Measurements from ENCODE around the gene TBX4. TPM values are rescaled to one million over a fixed set of nuclear protein-coding genes. Genes with fewer than 3 reads are reported as not detected.
"Not testable (repeated sequence)": the region's sequence is repeated elsewhere in the genome, so short reads cannot be mapped to it uniquely, and the experiment has no call there.

The TBX4 gene
- polyA plus RNA-seq, 1 donor = 0.18 TPM

DNA sequence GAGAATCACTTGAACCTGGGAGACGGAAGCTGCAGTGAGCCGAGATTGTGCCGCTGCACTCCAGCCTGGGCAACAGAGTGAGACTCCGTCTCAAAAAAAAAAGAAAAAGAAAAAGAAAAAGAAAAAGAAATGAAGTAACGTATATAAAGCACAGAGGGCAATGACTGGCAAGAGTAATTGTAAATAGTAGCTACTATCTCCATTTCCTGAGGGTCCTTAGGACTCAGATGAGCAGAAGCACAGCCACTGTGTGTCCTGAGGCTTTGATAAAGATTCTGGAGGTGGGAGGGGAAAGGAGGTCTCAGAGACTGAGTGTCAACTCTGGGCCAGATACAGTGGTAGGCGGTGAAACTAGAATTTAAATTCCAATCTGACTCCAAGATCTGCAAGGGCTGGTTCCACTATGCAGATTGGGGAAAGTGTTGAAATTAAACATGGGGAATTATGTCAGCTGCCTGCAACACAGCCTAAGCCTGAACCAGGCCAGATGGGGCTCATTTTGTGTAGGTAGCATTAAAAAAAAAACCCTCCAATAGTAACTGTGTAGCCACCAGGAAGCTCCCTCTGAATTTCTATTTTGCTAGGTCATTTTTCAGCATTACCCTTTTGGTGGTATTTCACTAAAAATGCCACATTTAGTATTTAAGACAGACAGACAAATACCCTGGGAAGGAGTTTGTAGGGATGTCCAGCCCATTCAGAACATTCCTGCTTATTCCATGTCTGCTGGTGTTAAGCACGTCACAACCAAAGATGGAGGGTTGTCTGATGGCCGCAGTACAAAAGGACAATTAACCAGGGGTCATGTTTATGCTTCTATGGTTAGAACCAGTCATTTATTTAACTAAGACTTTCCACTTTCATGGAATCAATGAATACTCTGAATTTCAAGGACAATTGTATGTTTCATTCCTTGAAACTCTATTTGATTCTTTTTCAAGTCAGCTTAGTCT is 46.1 kb downstream of the TBX4 start:
- no peak for DNase-seq

DNA sequence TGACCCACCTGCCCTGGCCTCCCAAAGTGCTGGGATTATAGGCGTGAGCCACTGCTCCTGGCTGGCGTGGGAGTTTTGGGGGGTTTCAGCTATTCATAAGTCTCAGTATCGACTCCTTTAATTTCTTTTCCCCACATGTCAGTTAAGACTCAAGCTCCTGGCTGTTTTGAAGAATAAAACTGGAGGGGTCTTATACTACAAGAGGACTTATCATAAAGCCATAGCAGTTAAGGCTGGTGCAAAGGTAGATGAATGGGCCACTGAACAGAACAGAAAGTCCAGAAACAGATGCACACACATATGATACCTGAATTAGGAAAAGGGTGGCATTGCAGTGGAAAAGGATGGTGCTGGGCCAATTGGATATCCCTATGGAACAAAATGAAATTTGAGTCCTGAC is 47.4 kb downstream of the TBX4 start:
- no peak for DNase-seq

DNA sequence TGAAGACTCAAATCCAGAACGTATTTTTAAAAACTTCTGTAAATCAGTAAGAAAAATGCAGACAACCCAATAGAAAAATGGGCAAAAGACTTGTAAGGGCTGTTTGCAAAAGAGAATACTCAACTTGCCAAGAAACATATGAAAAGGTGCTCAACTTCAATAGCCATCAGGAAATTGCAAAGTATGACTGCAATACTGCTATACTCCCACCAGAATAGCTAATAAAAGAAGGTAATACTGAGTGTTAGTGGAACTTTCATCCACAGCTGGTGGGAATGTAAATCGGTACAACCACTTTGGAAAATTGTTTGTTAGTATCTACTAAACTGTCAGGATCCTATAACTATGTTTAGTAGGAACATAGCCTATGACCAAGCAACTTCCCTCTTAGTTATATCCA is 48.1 kb downstream of the TBX4 start:
- DNase-seq = no peak

DNA sequence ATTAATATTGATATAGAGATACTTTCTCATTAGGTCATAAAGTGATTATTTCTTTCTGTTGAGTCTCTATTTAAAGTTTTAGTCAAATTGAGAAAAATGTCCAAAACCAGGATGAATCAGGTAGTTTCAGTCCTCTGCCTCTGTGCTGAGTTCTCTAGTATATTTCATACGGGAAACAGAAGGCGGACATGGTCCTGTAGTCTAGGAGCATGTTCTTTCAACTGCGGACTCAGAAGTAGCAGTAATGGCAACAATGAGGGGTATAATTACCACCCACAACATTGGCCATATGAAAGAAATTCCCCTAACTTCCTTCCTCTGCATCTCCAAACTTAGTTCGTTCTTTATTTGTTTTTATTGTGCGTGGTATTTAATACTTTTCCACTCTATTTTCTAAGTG is 50.1 kb downstream of the TBX4 start:
- DNase-seq = no peak

DNA sequence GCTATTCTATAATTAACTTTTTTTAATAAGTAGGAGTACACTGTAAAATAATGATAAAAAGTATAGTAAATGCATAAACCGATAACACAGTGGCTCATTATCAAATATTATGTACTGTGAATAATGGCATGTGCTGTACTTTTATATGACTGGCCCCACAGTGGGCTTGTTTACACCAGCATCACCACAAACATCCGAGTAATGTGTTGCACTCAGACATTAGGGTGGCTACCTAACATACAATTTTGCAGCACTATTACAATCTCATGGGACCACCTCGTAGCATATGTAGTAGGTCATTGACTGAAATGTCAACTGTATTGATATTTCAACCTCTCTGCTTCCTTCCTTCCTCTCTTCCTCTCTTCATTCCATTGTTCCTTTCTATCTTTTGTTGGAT is 51.7 kb downstream of the TBX4 start:
- no peak for DNase-seq

DNA sequence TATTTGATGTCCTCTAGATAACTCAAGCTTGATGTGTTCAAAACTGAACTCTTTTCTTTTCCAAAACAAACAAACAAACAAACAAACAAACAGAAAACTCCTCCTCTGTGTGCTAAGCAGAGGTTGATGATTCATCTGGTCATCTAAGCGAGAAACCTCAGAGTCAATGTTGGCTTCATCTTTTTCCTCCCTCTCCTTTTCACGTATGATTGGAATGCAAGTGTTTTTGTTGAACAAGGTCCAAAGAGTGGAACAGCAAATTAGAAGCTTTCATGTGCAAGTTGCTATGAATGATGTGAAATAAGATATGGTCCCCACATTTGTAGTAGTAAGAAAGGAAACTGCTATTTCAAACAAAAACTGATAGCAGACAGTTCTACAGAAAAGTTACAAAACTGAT is 52.5 kb downstream of the TBX4 start:
- DNase-seq = no peak

DNA sequence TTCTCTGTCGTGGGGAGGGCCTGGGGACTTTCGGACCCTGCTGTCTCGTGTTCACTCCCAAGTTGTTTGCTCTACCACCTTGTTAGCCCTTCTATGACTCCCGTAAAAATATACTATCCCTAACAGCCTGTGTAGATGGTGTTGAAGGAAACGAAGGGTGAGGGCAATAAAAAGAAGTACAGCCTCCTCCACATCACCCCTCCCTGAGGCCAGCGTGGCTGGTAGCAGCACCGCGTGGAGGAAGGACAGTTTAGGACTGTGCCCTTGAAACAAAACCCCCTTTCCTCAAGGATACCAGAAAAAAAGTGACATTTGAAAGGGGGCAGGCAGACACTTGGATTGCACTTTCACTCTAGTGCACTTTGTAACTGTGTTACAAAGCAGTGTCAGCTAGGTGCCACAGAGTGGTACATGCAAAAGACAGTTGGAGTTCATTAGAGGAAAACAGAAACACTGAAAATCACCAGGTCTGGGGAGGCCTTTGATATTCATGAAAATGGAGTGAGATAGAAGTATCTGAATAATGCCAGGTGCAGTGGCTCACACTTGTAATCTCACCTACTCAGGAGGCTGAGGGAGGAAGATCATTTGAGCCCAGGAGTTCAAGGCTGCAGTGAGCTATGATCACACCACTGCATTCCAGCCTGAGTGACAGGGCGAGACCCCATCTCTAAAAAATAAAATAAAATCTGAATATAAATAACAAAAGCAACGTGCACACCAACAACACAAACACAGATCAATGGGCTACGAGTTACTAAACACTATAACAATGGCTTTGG is 53.8 kb downstream of the TBX4 start:
- no peak for DNase-seq

DNA sequence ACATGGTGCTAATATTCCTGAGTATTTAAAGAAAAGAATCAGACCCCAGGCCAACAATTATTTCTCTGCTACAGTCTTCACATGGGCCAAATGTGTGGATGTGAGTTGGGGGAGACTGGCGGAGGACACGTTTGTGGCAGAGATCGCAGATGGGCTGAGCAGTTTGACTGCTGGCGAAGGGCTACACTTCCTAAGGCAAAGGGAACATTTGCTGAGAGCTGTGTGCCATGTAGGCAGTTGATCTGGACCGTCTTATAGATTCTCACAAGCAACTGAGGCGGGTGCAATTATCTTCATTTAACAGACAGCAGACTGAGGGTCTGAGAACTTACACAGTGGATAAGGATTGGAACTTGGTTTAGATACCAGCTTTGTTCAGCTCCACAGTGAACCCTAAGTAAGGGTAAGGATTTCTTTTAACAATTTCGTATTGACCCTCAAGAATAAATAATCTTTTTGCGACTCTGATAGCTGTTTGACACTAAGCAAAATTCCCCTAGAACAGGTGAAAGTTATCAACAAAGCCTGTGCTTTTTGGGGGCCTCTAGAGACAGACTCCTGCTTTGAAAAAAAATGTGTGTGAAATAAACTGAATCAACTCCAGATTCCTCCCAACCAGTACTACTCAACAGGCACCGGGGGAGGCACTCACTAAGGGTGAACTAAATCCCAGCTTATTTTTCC is 55.3 kb downstream of the TBX4 start:
- no peak for DNase-seq

DNA sequence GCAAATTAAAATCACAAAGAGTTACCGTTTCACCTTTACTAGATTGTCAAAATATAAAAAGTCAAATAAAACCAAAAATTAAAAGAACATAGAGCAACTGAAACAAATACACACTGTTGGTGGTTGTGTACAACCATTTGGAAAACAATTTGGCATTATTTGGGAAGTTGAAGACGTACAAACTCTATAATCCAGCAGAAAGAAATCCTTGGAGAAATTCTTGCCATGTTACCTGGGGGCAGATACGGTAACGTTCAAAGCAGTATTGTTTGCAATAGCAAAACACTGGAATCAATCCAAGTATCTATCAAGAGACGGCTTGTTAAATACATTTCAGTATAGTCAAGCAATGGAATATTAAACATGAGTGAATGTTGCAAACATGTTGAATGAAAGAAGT is 56.7 kb downstream of the TBX4 start:
- DNase-seq = no peak

DNA sequence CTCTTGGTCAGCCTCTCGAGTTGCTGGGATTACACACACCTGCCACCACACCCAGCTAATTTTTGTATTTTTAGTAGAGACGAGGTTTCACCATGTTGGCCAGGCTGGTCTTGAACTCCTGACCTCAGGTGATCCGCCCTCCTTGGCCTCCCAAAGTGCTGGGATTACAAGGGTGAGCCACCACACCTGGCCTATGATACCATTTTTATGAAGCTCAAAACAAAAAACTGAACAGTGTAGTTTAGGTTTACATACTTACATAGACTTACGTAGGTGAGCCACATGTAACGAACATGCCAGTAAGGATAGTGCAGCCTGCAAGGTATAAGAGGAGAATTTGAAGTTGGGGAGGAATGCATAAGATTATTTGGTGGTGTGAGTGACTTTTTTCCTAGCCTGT is 57.2 kb downstream of the TBX4 start:
- DNase-seq = not testable (repeated sequence)

DNA sequence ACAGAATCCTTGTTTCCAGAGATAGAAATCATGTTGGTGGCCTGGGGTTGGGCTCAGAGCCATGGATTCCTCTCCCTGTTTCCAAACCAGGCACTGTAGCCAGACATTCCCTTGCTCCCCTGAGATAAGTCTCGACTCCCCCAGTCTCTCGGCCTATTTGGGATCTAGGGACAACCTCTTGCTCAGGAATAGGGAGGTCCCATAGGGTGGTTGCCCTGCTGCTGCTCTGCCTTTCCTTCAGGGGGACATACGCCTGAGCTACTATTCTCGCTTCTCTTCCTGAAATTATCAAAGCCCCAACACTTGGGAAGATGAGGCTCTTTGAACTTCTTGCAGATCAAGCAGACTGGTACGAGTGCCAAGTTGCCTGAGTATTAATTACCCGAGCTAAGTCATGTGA is 58.0 kb downstream of the TBX4 start:
- DNase-seq = no peak

DNA sequence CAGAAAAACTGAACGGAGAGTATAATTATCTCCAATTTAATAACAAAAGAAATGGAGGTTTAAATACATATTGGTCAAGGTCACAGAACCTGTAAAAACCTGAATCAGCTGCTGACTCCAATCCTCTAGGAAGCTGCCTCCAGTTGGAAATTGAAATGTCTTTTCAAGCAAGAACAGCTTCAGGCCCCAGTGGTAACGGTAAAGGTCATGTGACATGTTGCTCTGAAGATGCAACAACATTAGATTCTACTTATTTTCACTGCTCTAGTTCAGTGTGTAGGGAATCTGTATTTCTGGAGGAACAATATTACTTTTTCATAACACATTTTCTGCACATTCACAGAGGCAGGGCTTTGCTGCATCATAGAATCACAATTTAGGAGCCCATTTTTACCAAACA is 58.8 kb downstream of the TBX4 start:
- no peak for DNase-seq

DNA sequence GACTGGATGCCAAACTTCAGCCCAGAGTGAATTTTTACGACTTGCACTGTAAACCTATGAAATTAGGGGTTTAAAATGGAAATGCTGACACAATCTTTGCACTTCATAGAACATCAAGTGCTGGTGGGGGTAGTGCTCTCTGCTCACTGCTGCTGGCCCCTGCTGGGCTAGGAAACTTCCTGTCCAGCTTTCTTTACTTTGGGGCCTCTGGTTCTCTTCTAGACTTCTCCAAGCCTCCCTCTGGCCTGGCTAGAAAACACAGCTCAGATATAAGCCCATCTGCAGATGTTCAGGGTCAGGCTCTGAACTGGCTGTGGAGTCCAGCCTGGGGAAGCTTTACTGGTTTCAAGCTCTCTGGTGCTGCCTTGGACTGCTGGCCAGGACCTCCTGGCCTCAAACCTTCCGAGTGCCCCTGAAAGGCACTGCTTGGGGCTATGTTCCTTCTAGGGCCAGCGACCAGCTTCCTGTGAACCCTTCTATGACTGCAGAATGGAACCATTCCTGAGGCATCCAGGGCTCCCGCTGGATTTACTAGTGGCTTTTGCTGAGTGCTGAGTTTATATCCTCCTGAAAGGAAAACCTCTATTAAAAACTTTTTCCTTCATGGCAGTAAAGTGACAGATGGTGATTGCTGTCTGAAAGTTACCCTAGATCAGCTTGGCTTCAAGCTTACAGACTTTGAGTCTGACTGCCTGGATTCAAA is 59.4 kb downstream of the TBX4 start:
- DNase-seq = no peak

DNA sequence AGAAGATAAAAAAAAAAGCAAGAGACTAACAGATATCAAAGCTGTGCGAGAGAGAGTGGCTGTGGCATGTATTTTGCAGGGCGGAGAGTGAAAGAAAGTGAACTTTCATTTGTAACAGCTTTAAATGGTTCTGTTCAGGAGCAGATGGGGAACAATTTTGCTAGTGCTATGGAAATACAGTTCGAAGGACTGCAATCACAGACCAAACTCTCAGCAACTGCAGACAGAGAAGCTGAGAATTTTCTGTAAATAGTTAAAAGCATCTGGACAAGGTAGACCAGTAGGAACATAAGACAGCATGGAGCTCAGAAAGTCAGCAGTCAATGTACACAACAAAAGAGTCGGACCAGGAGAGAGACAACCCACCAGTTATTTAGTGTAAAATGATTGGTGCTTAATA is 62.3 kb downstream of the TBX4 start:
- DNase-seq = no peak

DNA sequence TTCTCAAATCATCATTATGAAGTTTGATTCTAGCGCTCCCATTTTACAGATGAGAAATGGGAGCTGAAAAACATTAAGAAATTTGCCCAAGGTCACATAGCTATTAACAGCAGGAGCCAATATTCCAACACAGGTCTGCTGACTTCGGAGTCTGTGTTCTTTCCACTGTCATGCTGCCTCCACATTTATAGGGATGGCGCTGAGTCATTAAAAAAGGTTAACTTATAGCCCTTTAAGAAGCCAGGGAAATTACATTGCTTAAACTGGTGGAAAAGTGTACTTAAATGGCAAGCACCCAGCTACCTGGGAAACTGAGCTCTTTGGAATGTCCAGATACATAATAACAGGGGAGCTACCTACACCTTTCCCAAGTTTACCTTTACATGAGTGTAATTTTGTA is 65.0 kb downstream of the TBX4 start:
- DNase-seq = no peak

DNA sequence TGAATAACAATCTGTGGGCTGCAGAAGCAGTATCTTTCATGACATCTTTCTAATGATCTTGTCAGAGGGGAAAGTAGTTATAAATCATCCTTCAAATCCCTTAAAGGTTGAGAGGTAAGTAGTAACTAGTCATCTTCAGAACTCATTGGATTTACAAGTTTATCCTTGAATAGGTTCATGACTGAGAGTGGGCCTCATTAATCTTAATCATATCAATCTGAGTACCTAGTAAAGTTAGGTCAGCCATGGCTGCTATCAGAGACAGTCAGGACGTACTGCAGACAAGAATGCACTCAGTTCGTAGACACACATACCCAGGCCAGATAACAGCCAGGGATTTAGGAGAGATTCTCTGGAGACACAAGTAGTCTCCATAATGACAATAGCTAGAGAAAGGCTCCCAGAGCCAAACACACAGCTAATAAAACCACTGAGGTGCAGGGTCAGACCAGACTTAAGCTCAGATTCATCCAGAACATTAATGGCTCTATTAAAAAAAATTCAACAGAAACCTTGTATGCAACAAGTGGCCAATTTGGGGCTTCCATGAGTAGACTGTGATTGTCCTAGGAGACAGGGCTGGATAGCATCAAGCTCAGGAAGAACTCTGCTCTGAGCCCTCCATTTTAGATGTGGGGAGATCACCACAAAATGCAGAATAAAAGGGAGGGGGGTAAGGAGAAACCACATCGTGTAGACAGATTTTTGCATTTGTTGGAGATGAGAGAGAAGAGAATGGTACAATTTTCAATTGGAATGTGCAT is 65.8 kb downstream of the TBX4 start:
- no peak for DNase-seq

DNA sequence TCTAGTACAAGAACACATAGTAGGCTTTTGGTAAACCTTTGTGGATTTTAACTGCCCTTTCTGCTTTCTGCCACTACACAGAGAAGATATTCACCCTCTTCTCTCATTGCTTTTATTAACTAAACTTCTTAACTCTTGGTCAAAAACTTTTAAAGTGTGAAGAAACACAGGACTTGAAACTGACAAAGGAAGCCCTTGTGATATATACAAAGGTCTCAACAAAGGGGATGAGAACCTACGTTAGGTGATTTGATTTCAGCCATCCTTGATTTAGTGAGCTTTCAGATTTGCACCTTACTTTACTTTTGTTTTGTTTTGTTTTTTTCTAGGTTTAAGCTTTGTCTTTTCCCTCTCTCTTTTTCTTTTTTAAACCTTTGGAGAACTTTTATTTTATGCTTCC is 66.9 kb downstream of the TBX4 start:
- DNase-seq = no peak

DNA sequence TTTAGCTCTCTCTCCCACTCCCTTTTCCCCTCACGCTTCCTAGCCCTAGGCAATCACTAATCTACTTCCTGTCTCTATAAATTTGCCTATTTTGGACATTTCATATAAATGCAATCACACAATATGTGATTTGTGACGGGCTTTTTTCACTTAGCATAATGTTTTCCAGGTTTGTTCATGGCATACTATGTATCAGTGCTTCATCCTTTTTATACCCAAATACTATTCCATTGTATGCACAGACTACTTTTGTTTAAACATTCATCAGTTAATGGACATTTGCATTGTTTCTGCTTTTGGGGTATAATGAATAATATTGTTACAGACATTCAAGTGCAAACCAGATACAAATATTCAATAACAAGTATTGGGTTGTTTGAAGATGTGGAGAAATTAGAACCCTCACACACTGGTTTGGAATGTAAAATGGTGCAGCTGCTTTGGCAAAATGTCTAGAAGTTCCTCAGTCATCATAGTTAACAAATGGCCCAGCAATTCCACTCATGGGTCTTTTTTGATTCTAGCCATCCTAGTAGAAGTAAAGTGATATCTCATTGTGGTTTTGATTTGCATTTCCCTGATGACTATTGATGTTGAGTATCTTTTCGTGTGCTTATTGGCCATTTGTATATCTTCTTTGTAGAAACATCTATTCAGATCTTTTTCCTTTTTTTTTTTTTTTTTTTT is 67.7 kb downstream of the TBX4 start:
- DNase-seq = no peak

DNA sequence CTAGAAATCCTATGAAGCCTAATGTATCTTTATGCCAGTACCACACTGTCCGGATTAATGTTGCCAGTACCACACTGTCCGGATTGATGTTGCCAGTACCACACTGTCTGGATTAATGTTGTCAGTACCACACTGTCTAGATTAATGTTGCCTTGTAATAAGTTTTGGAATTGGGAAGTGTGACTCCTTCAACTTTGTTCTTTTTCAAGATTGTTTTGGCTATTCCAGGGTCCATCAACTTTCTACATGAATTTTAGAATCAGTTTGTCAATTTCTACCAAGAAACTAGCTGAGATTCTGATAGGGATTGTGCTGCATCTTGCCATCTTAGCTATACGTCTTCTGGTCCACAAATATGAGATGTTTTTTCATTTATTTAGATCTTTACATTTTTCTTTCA is 68.7 kb downstream of the TBX4 start:
- DNase-seq = no peak

DNA sequence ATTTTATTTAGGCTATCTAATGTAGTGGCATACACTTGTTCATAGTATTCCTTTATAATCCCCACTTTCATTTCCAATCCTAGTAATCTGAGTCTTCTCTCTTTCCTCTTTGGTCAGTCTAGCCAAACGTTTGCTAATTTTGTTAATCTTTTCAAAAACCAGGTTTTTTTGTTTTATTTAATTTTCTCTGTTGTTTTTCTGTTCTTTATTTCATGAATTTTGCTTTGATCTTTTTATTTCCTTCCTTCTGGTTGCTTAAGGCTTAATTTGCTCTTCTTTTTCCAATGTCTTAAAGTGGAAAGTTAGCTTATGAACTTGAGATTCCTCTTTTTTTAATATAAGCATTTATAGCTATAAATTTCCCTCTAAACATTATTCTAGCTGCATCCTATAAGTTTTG is 69.9 kb downstream of the TBX4 start:
- DNase-seq = no peak

DNA sequence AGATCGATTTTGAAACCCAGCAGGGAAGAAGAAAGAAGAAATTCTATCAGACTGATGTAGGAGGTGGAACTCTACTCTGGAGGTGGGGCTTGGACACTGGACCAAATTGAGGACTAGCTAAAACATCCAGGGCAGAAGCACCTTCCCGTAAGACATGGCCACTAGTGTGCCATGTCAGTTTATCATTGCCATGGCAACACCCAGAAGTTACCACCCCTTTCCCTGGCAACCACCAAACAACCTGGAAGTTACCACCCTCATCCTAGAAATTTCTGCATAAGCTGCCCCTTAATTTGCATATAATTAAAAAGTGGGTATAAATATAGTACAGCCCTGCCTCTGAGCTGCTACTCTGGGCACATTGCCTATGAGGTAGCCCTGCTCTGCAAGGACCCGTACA is 72.1 kb downstream of the TBX4 start:
- no peak for DNase-seq
